CD4-positive, alpha-beta memory T cell (primary cell): Measurements from ENCODE around the gene PDE4B. TPM values are rescaled to one million over a fixed set of nuclear protein-coding genes. Genes with fewer than 3 reads are reported as not detected.

ENCODE experiments used
- CTCF ChIA-PET: fragments of 350-600 bp; sonication (Branson Sonifier 250); formaldehyde crosslinking; loops from one replicate; lab custom pipeline; 2021; ENCODE audit warnings: inconsistent platforms; ENCODE audit not compliant: partially characterized antibody; lab: Charles Lee
- POLR2A ChIA-PET: fragments of 350-600 bp; sonication (Branson Sonifier 250); formaldehyde crosslinking; loops from one replicate; lab custom pipeline; 2021; ENCODE audit not compliant: partially characterized antibody; lab: Charles Lee
- DNase-seq, 5 donors: peaks; one replicate each; pipeline versions ENCODE4 v3.0.0 to v3.0.0-alpha.2; 2020 to 2022; ENCODE audit warnings: mixed read lengths in 1 of 5
- H3K27ac ChIP-seq: one replicate; pipeline ENCODE4 v1.7.0; 2013; ENCODE audit warnings: low read depth, low read length
- H3K27me3 ChIP-seq: 2 replicates; pipeline ENCODE4 v1.7.0; 2013; ENCODE audit warnings: mild to moderate bottlenecking, low read length, moderate library complexity; ENCODE audit not compliant: insufficient read depth
- H3K36me3 ChIP-seq: 2 replicates; pipeline ENCODE4 v1.7.0; 2013; ENCODE audit warnings: mild to moderate bottlenecking, low read length, moderate library complexity; ENCODE audit not compliant: insufficient read depth
- H3K4me1 ChIP-seq: 2 replicates; pipeline ENCODE4 v1.7.0; 2013; ENCODE audit warnings: mild to moderate bottlenecking, low read length, moderate library complexity; ENCODE audit not compliant: insufficient read depth
- H3K4me3 ChIP-seq, 2 donors: one replicate each; pipeline ENCODE4 v1.7.0; 2013; ENCODE audit warnings: low read length in 2 of 2, mild to moderate bottlenecking in 1 of 2
- H3K9me3 ChIP-seq, 2 donors: one replicate each; pipeline ENCODE4 v1.7.0; 2013; ENCODE audit warnings: low read length in 2 of 2, control low read depth in 1 of 2; ENCODE audit not compliant: control insufficient read depth in 1 of 2
- H3K27ac Mint-ChIP-seq, 7 donors: one replicate each; pipeline ENCODE4 v1.8.0; 2020 to 2021; ENCODE audit warnings: mixed read lengths in 7 of 7, mild to moderate bottlenecking in 6 of 7, inconsistent platforms in 3 of 7, moderate library complexity in 3 of 7
- H3K27me3 Mint-ChIP-seq, 2 donors: one replicate each; pipeline ENCODE4 v1.8.0; 2020 to 2021; ENCODE audit warnings: mixed read lengths in 2 of 2
- H3K36me3 Mint-ChIP-seq, 2 donors: one replicate each; pipeline ENCODE4 v1.8.0; 2020 to 2021; ENCODE audit warnings: mixed read lengths in 2 of 2, inconsistent platforms in 1 of 2, mild to moderate bottlenecking in 1 of 2
- H3K4me1 Mint-ChIP-seq, 4 donors: one replicate each; pipeline ENCODE4 v1.8.0; 2020 to 2021; ENCODE audit warnings: mixed read lengths in 4 of 4, mild to moderate bottlenecking in 1 of 4
- H3K4me3 Mint-ChIP-seq, 8 donors: one replicate each; pipeline ENCODE4 v1.8.0; 2020 to 2021; ENCODE audit warnings: mixed read lengths in 8 of 8, mild to moderate bottlenecking in 7 of 8, moderate library complexity in 6 of 8, inconsistent platforms in 3 of 8
- H3K9me3 Mint-ChIP-seq, 8 donors: one replicate each; pipeline ENCODE4 v1.8.0; 2020 to 2021; ENCODE audit warnings: mixed read lengths in 8 of 8, mild to moderate bottlenecking in 5 of 8, inconsistent platforms in 3 of 8, moderate library complexity in 1 of 8
- intact Hi-C: fragments of 100-400 bp; cut with micrococcal nuclease; formaldehyde crosslinking; loops from one replicate; pipeline ENCODE4 v1.15.1; 2023
- polyA plus RNA-seq, 2 donors: library from polyadenylated mRNA; unstranded; fragments of 300-500 nt; fragmentation: Illumina TruSeq; gene quantifications; one replicate each; pipeline ENCODE4 v1.2.3, GENCODE V29; 2021
- total RNA-seq, 2 experiments: library from RNA; stranded (reverse); gene quantifications; one replicate each; pipeline ENCODE4 v1.2.3, GENCODE V29; 2021

The PDE4B gene
- total and polyA plus RNA-seq, 4 experiments from 2014 or later: 33.8 to 116 (median 40.7) TPM

- peaks cover 6 to 10% (median 8%) of the 10 kb centered on the region in 4 donors for H3K4me1 Mint-ChIP-seq
- Histone ChIP-seq H3K36me3 (no peaks in the 10 kb centered on the region), H3K4me3 (no peak overlapping the region), H3K9me3 (no peaks in the 10 kb centered on the region), H3K27me3 (no peaks in the 10 kb centered on the region), H3K4me1 (peaks cover 11% of the 10 kb centered on the region), H3K27ac (no peak overlapping the region)
- no peaks in the 10 kb centered on the region for H3K27me3 Mint-ChIP-seq
- CTCF ChIA-PET: interaction anchor here (0.6 to 2.4 kb wide), 3 partner anchors 25 to 993 kb away, joined by 3 to 7 read pairs (median 4); no protein-coding TSS in a partner anchor
- H3K36me3 Mint-ChIP-seq: no peaks in the 10 kb centered on the region
- no peaks in the 10 kb centered on the region for H3K9me3 Mint-ChIP-seq
- intact Hi-C loops: no loop called here
- H3K27ac Mint-ChIP-seq: no peak overlapping the region
- H3K4me3 Mint-ChIP-seq: no peak overlapping the region
- POLR2A ChIA-PET: no interaction called here
- DNase-seq: no peak
Observed at GRCh38 chr1:66217561-66217960, 424.9 kb downstream of the PDE4B start.

DNA sequence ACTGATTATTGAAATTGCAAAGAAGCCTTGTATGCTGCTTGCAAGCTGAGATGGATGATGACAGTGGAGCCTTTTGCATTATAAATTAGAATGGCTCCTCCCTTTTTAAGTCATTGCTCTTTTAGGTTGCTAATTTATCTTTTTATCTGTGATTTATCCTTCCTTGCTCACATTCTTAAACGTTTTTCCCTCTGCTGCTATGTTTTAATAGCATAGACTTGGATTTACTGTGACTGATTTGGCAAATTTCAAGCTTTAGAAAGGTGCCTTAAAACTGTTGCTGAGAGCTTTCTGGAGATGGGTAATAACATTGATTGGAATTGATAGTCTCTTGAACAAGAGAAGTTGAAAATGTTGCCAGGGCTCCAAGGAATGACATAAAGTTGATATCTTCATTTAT, 427.8 kb downstream of the PDE4B start:
- intact Hi-C loops: no loop called here
- Histone ChIP-seq H3K4me3 (no peak overlapping the region), H3K4me1 (peaks cover 1% of the 10 kb centered on the region), H3K27me3 (no peaks in the 10 kb centered on the region), H3K27ac (no peak overlapping the region), H3K36me3 (no peaks in the 10 kb centered on the region), H3K9me3 (no peaks in the 10 kb centered on the region)
- POLR2A ChIA-PET: interaction anchor here (1.2 kb wide), 1 partner anchor 24 kb away, joined by 3 read pairs; no protein-coding TSS in a partner anchor
- H3K9me3 Mint-ChIP-seq: no peaks in the 10 kb centered on the region
- CTCF ChIA-PET: no interaction called here
- no peak for DNase-seq
- H3K36me3 Mint-ChIP-seq: no peaks in the 10 kb centered on the region
- H3K27ac Mint-ChIP-seq: no peak overlapping the region
- H3K4me1 Mint-ChIP-seq: peaks cover 0 to under 1% (median 0%) of the 10 kb centered on the region in 4 donors
- H3K4me3 Mint-ChIP-seq: no peak overlapping the region
- H3K27me3 Mint-ChIP-seq: peaks cover 6 to 9% of the 10 kb centered on the region in 2 donors

- POLR2A ChIA-PET: no interaction called here
- Histone ChIP-seq H3K36me3 (no peaks in the 10 kb centered on the region), H3K4me1 (no peaks in the 10 kb centered on the region), H3K27me3 (no peaks in the 10 kb centered on the region), H3K9me3 (no peaks in the 10 kb centered on the region), H3K27ac (no peak overlapping the region), H3K4me3 (no peak overlapping the region)
- CTCF ChIA-PET: interaction anchor here (1.2 kb wide), 1 partner anchor 18 kb away, joined by 7 read pairs; no protein-coding TSS in a partner anchor
- intact Hi-C loops: no loop called here
- DNase-seq: no peak
- H3K9me3 Mint-ChIP-seq: no peaks in the 10 kb centered on the region
- H3K4me1 Mint-ChIP-seq: no peaks in the 10 kb centered on the region
- H3K4me3 Mint-ChIP-seq: no peak overlapping the region
- H3K36me3 Mint-ChIP-seq: no peaks in the 10 kb centered on the region
- H3K27ac Mint-ChIP-seq: no peak overlapping the region
- H3K27me3 Mint-ChIP-seq: peaks cover 8 to 9% of the 10 kb centered on the region in 2 donors
Observed at GRCh38 chr1:66223681-66224080, 431.0 kb downstream of the PDE4B start.

DNA sequence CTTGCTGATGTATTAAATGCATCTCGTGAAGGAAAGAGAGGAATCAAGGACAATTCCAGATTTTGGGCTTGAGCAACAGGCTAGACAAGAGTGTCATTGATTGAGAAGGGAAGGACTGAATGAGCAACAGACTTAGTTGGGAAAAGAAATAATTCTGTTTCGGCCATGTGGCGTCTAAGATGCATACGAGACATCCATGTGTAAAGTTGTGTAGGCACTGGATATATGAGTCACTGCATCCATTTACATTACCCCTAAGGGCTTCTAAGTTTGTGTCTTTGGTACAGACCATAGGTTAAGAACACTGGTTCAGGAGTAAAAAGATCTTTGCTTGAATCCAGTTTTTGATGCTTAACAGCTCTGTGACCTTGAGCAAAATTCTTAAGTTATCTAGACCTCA, 434.3 kb downstream of the PDE4B start:
- H3K4me1 ChIP-seq: no peaks in the 10 kb centered on the region
- H3K4me3 ChIP-seq: no peak overlapping the region
- no peak for DNase-seq
- Mint-ChIP-seq H3K27me3 (peaks cover 8 to 12% of the 10 kb centered on the region in 2 donors), H3K4me1 (no peaks in the 10 kb centered on the region), H3K4me3 (no peak overlapping the region), H3K9me3 (no peaks in the 10 kb centered on the region), H3K36me3 (no peaks in the 10 kb centered on the region), H3K27ac (no peak overlapping the region)
- no peaks in the 10 kb centered on the region for H3K36me3 ChIP-seq
- H3K27ac ChIP-seq: no peak overlapping the region
- H3K27me3 ChIP-seq: no peaks in the 10 kb centered on the region
- H3K9me3 ChIP-seq: no peaks in the 10 kb centered on the region
- CTCF ChIA-PET: interaction anchor here (1.0 to 1.3 kb wide), 2 partner anchors 15 to 220 kb away, joined by 3 to 4 read pairs; no protein-coding TSS in a partner anchor
- intact Hi-C loops: no loop called here
- POLR2A ChIA-PET: no interaction called here

DNA sequence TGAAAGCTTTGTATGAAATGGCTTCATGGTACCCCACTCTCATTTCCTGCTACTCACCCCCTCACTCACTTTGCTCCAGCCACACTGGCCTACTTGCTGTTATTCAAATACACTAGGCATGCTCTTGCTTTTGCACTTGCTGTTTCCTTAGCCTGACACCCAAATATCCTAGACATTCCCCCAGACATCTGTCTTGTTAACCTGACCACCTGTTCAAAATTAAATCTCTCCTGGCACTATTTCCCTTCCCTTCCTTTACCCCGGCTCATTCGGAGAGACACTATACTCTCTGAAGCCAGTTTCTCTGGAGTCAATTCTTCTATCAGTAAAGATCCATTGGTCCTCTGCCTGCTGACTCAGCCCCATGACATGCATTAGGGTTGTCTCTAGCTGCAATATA, 435.3 kb downstream of the PDE4B start:
- no peaks in the 10 kb centered on the region for H3K9me3 Mint-ChIP-seq

DNA sequence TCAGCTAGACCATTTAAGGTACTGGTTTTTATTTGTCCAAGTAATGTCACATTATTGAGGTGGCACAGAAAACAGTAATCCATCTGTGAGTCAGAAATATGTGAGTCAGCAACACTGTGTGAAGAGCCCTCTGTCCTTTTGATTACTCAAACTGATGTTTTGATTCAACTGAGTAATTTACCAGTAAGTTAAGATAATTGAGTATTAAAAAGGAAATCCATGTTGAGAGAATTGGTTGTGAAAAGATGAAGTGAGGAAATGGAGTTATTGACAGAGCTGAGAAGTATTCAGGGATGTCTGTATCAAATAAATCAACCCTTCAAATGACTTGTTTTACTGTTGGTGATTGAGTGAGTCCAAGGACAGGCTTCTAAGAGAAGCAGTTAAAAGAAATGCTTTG, 438.5 kb downstream of the PDE4B start:
- no peaks in the 10 kb centered on the region for H3K4me1 Mint-ChIP-seq
- Histone ChIP-seq H3K27ac (no peak overlapping the region), H3K4me1 (no peaks in the 10 kb centered on the region), H3K36me3 (no peaks in the 10 kb centered on the region), H3K27me3 (no peaks in the 10 kb centered on the region), H3K9me3 (no peaks in the 10 kb centered on the region), H3K4me3 (no peak overlapping the region)
- H3K4me3 Mint-ChIP-seq: no peak overlapping the region
- H3K9me3 Mint-ChIP-seq: no peaks in the 10 kb centered on the region
- intact Hi-C loops: no loop called here
- CTCF ChIA-PET: interaction anchor here (5.2 kb wide), 1 partner anchor 12 kb away, joined by 34 read pairs; no protein-coding TSS in a partner anchor
- H3K27me3 Mint-ChIP-seq: peaks cover 0 to 9% of the 10 kb centered on the region in 2 donors
- POLR2A ChIA-PET: no interaction called here
- H3K36me3 Mint-ChIP-seq: no peaks in the 10 kb centered on the region
- DNase-seq: no peak
- no peak overlapping the region for H3K27ac Mint-ChIP-seq

More for the DNA sequence above, 435.3 kb downstream of the PDE4B start:
- peaks cover 8 to 12% of the 10 kb centered on the region in 2 donors for H3K27me3 Mint-ChIP-seq
- CTCF ChIA-PET: interaction anchor here (0.7 to 1.3 kb wide), 3 partner anchors 14 to 219 kb away, joined by 3 to 4 read pairs (median 3); no protein-coding TSS in a partner anchor
- Histone ChIP-seq H3K27me3 (no peaks in the 10 kb centered on the region), H3K9me3 (no peaks in the 10 kb centered on the region), H3K27ac (no peak overlapping the region), H3K4me1 (no peaks in the 10 kb centered on the region), H3K36me3 (no peaks in the 10 kb centered on the region), H3K4me3 (no peak overlapping the region)
- H3K4me1 Mint-ChIP-seq: no peaks in the 10 kb centered on the region
- POLR2A ChIA-PET: no interaction called here
- intact Hi-C loops: no loop called here
- no peak overlapping the region for H3K27ac Mint-ChIP-seq
- no peak for DNase-seq
- H3K36me3 Mint-ChIP-seq: no peaks in the 10 kb centered on the region
- H3K4me3 Mint-ChIP-seq: no peak overlapping the region

DNA sequence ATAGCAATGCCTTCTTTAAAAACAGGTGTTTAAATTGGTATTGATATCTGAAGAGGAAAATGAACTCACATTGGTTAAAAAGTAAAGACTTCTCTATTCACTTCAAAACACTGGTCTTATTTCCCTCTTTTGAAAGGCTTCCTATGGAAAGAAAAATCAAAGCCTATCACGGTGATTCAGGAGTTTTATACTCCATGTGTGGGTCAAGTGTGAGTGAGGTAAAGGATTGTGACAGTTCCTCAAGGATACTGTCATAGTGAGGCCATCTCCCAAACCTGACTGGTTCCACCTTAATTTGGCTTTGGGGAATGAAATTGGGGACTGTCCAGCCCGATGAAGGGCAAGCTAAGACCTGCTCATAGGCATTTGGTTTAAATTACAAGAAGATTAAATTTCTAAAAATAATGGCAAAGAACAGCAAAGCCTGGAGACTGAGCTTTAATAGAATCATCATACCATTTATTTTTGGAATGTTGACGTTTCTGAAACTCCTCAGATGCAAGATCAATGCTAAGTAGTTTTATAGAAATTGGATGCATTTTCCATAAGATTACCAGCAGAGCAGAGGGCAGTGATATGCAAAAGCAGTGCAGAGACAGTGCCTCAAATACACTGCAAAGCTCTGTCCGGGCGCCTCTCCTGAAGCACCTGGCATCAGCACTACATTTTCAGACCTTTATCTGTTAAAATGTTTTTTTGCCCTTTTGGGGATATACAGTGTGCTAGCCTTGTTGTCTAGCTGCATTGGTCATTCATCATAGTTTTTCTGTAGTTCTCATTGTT, 439.2 kb downstream of the PDE4B start:
- no peaks in the 10 kb centered on the region for H3K36me3 ChIP-seq
- H3K27me3 ChIP-seq: no peaks in the 10 kb centered on the region
- Mint-ChIP-seq H3K9me3 (no peaks in the 10 kb centered on the region), H3K4me1 (no peaks in the 10 kb centered on the region), H3K27ac (no peak overlapping the region), H3K27me3 (peaks cover 3 to 11% of the 10 kb centered on the region in 2 donors), H3K4me3 (no peak overlapping the region), H3K36me3 (no peaks in the 10 kb centered on the region)
- CTCF ChIA-PET: interaction anchor here (5.2 kb wide), 1 partner anchor 11 kb away, joined by 34 read pairs; no protein-coding TSS in a partner anchor
- DNase-seq: no peak
- no peak overlapping the region for H3K27ac ChIP-seq
- H3K4me3 ChIP-seq: no peak overlapping the region
- no peaks in the 10 kb centered on the region for H3K9me3 ChIP-seq
- POLR2A ChIA-PET: no interaction called here
- intact Hi-C loops: no loop called here
- H3K4me1 ChIP-seq: no peaks in the 10 kb centered on the region
